GM19238 (cell line): ENCODE measurements around the gene CBARP.
"Not testable (repeated sequence)": the region's sequence is repeated elsewhere in the genome, so short reads cannot be mapped to it uniquely, and the experiment has no call there.

Experiments
- DNase-seq: peaks from one replicate; pipeline ENCODE4 v3.0.0; 2011; ENCODE audit warnings: low spot score; ENCODE audit not compliant: insufficient read length

Gene CBARP

GRCh38 chr19:1213391-1214286, 24.2 kb downstream of the CBARP start:
- no peak for DNase-seq

- no peak for DNase-seq
Measured at GRCh38 chr19:1211494-1212234, 26.1 kb downstream of the CBARP start.

GRCh38 chr19:1210227-1210538, 27.6 kb downstream of the CBARP start:
- no peak for DNase-seq

- DNase-seq = not testable (repeated sequence)
Measured at GRCh38 chr19:1208830-1209229, 29.0 kb downstream of the CBARP start.

GRCh38 chr19:1206864-1207450, 30.8 kb downstream of the CBARP start:
- DNase-seq = no peak

GRCh38 chr19:1206150-1206863, 31.5 kb downstream of the CBARP start:
- DNase-seq = no peak

- DNase-seq = peak; percentile 100
Measured at GRCh38 chr19:1205114-1206099, 32.4 kb downstream of the CBARP start, which contains the start of gene STK11. Gene STK11 (plus strand): TSS chr19:1205778. CDS start chr19:1206914, 1,136 bp downstream.

GRCh38 chr19:1200614-1201013, 37.2 kb downstream of the CBARP start:
- not testable (repeated sequence) for DNase-seq

GRCh38 chr19:1199531-1199930, 38.3 kb downstream of the CBARP start:
- DNase-seq = no peak

- no peak for DNase-seq
Measured at GRCh38 chr19:1189419-1189818, 48.4 kb downstream of the CBARP start.

GRCh38 chr19:1183543-1184172, 54.1 kb downstream of the CBARP start:
- no peak for DNase-seq

GRCh38 chr19:1182727-1183126, 55.1 kb downstream of the CBARP start:
- DNase-seq = no peak

- DNase-seq = no peak
Measured at GRCh38 chr19:1182068-1182467, 55.7 kb downstream of the CBARP start.

GRCh38 chr19:1181606-1182005, 56.2 kb downstream of the CBARP start:
- DNase-seq = no peak
